HG02763 (cell line): Measurements from ENCODE around the gene LSM14B.

Source experiments
- ATAC-seq: cut with Tn5 transposase; IDR thresholded peaks from one replicate; pipeline ENCODE4 v1.9.1; 2021; ENCODE audit warnings: mild to moderate bottlenecking, moderate library complexity; ENCODE audit not compliant: unreplicated experiment

Gene LSM14B

GRCh38 chr20:62131560-62132320 is 9.5 kb downstream of the LSM14B start:
- ATAC-seq, result no peak

GRCh38 chr20:62132421-62132820 is 10.1 kb downstream of the LSM14B start:
- no peak for ATAC-seq

DNA sequence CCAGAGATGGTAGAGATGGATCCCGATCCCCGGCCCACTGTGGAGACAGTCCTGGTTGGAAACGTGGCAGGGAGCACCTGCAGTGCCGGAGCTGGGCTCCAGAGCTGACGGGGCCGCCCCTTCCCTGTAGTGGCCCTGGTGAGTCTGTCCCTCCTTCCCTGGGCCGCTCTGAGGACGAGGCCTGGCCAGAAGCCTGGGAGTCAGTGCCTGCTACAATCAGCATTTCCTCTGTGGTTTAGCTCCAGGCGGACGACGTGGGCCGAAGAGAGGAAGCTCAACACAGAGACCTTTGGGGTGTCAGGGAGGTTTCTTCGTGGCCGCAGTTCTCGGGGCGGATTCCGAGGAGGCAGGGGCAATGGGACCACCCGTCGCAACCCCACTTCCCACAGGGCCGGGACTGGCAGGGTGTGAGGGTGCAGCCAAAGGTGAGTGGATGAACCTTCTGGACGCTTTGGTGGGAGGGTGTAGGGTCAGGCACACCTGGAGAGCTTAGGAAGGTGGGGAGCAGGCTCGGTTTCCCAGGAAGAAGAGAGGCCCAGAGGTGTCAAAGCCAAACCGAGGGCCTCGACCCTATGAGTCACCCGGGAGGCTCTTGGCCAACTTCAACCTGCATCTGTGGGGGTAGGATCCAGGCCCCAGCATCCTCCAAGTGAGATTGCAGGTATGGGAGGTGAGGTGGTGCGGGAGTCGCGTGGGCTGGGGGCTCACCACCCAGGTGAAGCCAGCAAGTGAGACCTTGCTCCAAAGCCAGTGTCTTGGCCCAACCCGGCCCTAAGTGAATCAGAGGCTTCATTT is 11.0 kb downstream of the LSM14B start:
- ATAC-seq, result no peak

DNA sequence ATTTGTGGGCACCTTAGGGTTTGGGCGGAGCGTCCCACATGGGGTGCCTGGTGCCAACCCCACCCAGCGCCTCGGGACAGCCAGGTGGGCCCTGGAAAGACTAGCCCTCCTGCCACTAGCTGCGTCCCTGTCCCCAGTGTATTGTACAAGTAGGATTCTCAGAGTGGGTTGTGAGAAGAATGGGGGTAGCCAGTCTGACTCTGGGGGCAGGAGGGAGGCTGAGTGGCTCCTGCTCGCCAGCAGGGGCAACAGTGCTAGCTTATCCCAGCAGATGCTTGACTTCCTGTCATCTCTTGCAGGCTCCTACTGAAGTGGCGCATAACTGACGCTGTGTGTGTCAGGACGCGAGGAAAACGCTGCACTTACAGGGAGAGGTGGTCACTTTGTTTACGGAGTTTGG is 11.6 kb downstream of the LSM14B start:
- no peak for ATAC-seq

- ATAC-seq, result no peak
These were observed 12.5 kb downstream of the LSM14B start for GRCh38 chr20:62134735-62135231.

DNA sequence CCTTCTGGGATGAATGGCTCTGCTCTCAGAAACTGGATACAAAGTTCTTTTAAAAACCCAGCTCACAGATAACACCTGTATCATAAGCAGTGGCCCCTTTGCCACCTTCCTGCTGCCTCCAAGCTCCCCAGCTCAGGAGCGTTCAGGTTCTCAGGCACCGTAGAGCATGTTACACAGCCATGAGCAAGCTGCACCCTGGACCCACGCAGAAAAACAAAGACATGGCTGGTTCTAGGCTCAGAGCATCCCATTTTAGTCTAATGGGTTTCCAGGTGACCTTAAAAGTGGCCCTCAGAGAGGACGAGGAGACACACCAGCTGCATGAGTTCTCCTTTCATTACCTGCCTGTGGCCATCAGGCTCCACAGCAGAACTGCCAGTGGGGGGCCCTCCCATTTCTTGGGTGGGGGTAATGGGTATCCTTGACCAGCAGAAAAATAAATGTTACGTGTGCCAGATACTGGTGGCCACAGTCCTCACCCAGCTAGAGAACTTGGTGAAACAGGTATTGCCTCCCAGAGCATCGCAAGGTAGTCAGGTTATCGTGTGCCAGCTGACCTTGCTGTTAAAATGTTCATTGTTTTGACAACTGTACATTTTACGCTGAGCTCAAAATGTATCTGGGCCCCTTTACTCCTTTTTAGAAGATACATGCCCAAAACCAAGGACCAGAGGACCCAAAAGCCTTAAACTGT is 13.4 kb downstream of the LSM14B start:
- no peak for ATAC-seq

DNA sequence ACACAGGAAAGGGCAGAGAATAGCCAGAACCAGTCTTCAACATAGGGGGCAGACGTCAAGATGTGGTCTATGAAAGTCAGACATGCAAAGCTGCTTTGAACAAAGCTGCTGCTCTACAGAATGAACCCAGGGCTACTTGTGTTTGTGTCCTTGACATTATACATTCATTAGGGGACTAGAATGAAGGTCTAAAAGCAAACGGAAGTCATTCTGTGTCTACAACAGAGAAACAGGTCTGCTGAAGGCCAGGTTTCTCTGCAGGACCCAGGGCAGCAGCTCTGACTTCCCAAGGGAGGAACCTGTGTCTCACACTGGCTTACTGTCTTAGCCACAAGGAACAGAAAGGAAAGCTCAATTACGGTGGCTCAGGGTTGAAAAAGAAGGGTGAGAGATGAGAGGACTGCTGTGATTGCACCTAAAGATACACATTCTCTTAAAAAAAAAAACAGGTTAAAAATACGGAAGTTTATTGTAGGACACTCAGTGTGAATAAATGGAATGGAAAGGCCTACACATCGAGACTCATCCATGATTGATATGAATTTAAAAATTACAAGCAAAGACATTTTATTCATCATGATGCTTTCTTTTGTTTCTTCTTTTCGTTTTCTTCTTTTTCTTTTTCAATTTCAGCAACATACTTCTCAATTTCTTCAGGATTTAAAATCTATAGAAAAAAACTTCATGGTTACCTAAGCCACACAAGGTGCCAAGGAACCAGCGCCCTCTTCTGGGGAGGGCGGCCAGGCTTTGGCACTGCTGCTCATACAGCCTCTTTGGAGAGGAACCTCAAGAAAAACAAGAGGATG is 14.2 kb downstream of the LSM14B start:
- ATAC-seq, result no peak

DNA sequence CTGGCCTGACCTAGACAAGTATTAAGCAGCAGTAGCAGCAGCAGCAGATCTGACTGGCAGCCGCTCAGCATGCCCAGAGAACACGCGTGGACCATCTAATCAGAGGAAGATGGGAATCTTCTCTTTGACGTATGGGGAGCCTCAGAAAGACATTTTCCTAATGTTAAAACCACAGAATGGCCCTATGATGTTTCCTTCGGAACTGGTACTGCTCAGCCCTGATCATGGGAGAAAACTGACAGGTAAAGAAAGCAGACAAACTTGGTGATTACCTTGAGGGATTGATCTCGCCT is 14.8 kb downstream of the LSM14B start:
- ATAC-seq, result no peak

DNA sequence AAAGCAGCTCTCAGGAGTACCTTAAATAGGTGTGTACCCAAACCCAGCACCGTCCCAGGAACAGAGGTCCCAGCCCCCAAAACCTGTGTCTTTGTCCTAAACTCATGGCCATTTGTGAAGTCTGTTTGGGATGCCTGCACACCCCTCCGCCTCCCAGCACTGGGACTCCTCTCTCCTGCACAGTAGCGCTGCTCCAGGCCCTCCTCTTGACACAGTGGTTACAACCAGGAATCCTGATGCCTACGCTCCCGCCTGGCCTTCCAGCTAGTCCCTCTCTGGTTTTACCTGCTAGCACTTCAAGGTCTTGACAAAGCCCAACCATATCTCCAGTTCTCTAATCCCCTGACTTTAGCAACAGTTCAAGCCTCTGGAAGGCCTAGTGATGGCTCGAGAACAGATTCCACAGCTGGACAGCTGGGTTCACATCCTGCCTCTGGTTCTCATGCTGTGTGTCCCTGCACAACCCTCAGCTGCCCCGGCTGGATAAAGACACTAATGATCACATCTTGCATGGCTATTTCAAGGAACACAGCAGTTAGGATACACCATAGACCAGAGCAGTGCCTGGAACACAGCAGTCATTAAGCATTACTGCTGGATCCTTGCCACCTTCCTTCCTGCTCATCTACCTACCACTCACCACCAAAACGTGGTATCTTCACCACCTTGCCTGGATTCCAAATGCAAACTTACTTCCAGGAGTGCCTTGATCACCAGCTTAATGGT is 15.4 kb downstream of the LSM14B start:
- no peak for ATAC-seq

GRCh38 chr20:62138204-62138543 is 15.9 kb downstream of the LSM14B start:
- no peak for ATAC-seq

- no peak for ATAC-seq
These were observed 16.6 kb downstream of the LSM14B start for GRCh38 chr20:62138912-62139311.

DNA sequence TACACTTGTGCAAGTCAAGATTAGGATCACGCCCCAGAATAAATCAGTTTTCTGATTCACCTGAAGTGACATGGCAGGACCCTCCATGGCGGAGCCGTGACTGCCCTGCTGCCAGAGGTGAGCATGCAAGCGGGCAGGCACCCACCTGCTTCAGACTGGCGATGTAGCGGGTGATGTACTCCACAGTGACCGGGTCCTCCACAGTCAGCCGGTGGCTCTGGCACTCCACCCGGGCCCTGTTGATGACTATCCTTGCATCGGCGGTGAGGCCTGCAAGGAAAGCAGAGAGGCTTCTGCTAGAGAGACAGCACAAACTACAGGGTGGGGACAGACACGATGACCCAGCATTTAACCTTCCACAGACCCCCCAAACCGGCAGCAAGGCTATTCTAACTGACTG is 17.4 kb downstream of the LSM14B start:
- ATAC-seq, result no peak

GRCh38 chr20:62141043-62141396 is 18.7 kb downstream of the LSM14B start:
- no peak for ATAC-seq

DNA sequence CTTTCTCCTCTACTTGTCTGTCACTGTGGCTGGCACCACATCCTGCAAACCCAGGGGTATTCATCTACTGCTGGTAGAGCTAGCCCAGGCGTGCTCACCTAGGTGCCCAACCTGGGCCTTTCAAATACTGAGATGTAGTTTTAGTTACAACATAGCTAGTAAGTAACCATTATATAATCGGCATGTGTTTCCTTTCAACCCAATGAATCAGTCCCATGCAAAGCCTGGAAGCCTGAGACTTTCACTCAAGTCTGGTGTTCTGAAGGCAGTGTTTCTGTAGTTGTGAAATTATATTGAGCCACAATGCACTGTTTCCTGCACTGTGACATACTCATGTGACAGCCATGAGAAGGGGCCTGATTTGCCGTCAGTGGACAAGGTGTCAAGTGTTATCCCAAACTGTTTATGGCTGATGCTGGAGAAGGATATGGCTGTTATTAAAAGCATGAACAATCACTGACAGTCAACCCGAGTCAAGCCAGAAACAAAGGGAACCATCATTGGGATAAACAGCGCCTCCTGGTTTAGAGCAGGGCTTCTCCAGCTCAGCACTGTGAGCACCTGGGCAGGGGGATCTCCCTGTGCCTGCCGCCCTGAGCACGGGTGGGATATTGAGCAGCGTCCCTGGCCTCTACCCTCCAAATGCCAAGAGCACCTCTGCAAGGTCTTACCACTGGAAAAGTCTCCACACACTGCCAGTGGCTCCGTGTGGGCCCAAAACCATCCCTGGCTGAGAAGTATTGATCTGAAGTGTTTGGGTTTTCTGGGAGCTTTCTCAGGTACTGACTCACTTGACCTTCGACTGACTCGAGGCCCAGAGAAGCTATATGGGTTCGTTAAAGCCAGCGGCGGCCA is 19.3 kb downstream of the LSM14B start:
- ATAC-seq, result no peak

DNA sequence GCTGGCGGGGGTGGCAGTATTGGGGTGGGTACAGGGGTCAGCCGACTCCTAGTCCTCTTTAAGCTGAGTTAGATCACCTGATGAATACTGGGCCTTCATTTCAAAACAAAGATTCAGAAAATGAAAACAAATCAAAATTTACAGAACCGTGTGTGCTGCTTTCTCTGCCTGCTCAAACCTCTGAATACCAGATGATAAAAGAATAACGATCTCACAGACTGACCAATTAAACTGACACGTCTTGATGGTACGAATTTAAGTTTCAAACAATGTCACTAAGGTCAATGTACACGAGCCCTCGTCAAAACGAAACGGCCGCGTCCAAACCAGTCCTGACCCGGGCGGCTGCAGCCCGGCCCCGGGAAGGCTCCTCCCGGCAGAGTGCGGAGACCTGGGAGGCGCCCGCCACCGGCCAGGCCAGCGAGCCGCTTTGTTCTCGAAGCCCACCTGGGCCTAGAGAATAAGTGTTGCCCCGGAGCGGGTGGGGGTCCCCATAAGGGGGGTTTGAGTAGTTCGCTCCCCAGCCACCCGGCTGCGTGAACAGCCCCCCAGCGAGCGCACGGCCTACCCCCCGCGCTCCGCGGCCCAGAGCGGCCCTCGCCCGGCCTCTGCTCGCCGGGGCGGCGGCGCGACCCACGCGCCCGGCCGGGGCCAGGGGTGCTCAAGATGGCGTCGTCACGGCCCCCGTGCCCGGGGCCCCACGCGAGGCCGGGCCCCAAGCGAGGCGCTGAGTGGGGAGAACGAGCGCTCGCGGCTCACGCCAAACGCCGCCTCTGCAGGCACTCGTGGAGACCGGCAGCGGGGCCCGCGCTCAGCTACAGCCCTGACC is 20.2 kb downstream of the LSM14B start:
- ATAC-seq, result peak; percentile 23

GRCh38 chr20:62143081-62143956 is 21.0 kb downstream of the LSM14B start, which contains the start of the genes PSMA7 and SS18L1:
PSMA7 (minus strand) TSS chr20:62143394; CDS start chr20:62143303, 91 bp downstream.
SS18L1 (plus strand) TSS chr20:62143769; CDS start chr20:62143821, 52 bp downstream.
- ATAC-seq, result peak; percentile 68
